NOMO-1 (cell line): Measurements from ENCODE around the gene FAHD1.
"Not testable (repeated sequence)": the region's sequence is repeated elsewhere in the genome, so short reads cannot be mapped to it uniquely, and the experiment has no call there.

ENCODE experiments used
- DNase-seq, 2 experiments: peaks; one replicate each; lab custom pipeline; 2025; ENCODE audit not compliant: unreplicated experiment in 2 of 2; lab: John Stamatoyannopoulos, UW

FAHD1 gene

DNA sequence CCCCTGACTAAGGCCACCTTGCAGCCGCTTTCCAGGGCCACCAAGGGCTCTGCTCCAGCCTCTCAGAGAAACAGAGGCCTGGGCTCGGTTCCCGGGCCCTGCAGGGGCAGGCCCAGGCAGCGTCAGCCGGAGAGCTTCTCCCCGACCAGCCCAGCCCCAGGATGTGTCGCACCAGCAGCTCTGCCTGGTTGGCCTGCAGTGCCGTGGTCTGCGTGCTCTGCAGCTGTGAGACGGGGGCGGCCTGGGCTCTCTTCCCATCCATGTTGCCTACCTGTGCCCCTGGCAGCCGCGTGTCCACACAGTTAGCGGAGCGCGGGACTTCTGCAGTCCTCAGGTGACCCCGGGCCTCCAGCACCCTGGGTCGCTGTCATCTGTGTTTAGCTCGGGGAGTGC, 38.3 kb upstream of the FAHD1 start:
- DNase-seq: no peak

DNA sequence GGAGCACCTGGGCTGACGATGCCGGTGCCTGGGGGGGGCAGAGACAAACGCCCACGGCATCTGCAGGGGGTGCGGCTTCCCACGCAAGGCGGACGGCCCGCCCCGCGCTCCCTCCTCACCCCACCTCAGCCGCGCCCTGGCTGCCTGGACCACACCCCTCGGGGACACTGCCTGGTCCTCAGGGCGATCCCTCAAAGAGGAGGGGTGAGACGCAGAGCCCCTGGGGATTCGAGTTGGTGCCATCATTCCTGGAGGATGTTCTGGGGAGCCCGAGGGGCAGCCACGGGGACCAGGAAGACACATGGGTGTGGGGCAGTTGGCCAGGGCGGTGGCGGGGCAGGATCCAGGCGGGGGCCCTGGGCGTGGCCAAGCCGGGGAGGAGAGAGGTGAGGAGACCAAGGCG, 37.4 kb upstream of the FAHD1 start:
- no peak for DNase-seq

DNA sequence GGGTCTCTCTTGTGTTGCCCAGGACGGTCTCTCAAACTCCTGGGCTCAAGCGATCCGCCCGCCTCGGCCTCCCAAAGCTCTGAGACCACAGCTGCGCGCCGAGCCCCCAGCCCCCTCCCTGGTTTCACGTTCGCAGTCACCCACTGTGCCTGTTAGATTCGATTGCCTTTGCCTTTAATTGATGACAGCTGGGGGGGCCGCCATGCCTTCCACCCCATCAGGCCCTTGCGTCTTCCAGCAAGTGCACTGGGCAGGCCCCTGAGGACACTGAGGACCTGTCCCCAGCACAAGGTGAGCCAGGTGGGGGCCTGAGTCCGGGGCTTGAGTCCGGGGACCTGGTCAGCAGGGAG, 36.8 kb upstream of the FAHD1 start:
- no peak for DNase-seq

GRCh38 chr16:1790611-1791255, 36.3 kb upstream of the FAHD1 start:
- DNase-seq: no peak

GRCh38 chr16:1791256-1791942, 35.6 kb upstream of the FAHD1 start:
- no peak for DNase-seq

GRCh38 chr16:1791943-1792812, 34.8 kb upstream of the FAHD1 start:
- DNase-seq: no peak

DNA sequence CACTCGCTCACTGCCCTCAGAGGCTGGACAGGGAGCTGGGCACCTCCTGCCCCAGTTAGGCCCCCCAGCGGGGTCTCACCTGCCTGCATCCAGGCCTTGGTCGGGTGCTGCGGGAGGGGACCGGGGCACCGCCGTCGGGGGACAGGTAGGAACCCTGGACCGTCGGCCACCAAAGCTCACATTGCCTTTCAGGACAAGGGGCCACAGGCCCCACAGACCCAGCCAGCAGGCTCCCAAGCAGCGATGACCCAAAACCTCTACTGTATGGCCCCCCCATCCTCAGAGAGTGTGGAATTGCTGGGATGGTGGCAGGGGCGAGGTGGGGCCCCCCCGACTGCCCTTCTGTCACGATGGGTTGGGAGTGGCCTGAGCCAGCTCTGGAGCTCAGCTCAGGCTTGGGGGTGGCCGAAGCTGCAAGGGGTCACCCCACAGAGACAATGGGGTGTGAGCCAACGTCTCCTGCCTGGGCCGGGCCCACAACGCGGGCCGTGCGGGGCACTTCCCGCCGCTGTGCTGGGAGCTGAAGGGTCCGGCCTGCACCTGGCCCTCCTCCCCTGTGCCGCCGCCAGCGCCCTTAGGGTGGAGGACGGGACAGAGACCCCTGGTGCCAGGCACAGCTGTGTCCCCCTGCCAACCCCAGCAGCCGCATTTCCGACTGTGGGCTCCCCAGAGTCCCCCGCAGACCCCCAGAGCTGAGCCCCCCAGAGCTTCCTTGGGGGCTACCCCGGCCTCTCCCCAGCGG, 34.0 kb upstream of the FAHD1 start:
- DNase-seq: no peak

- DNase-seq: no peak
These were observed 33.3 kb upstream of the FAHD1 start, which contains the start of gene IGFALS for GRCh38 chr16:1793578-1794220. IGFALS (minus strand) TSS chr16:1793705; CDS start chr16:1793652, 53 bp downstream.

GRCh38 chr16:1794221-1794871, 32.7 kb upstream of the FAHD1 start:
- no peak for DNase-seq

DNA sequence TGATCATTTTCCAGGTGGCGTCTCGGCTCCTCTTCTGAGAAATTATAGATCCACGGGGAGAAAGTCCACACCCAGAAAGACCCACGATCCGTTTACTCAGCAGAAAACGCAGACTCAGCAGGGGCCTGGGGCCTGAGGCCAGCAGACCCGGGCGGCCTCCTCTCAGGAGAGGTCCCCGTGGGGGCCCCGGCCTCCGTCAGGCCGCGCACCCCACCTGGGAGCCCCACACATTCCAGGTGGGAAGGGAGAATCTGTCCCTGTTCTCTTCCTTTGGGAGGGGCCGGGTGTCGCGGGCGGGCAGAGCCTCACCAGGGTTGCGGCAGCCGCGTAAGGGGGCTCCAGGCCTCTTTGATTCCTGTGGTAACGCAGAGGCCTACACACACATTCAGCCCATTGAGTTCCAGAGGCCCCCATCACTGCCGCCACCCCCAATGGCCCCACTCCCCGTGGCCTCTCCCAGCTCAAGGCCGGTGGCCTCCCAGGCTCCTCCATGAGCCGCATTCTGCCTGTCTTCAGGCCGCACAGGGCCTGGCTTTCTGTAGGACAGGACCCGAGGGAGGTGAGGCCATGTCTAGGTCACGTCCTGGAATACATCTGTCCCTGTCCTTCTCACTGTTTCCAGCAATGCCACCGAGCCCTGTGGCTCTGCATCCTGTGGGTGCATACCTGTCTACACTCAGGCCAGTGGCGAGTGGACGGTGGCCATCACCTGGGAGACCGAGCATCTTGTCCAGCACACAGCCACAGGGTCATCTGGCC, 31.9 kb upstream of the FAHD1 start:
- no peak for DNase-seq

- not testable (repeated sequence) for DNase-seq
These were observed 27.7 kb upstream of the FAHD1 start for GRCh38 chr16:1799263-1799662.

DNA sequence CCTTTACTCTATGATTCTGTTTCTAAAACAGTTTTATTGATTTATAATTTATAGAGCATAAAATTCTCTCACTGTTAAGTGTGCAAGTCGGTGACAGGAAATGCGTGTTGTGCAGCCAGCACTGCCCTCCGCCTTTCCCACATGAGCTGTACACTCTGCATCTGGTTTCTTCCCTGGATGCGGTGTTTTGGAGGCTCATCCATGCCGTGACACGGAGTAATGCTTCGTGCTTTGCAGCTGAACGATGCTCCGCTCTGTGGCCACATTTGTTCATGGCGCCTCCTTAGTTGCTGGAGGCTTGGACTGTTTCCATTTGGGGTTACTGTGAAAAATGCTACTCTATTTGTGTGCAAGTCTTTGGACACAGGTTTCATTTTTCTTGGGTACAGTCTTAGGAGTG, 26.3 kb upstream of the FAHD1 start:
- no peak for DNase-seq

- no peak for DNase-seq
These were observed 19.4 kb upstream of the FAHD1 start for GRCh38 chr16:1807626-1808025.

- no peak for DNase-seq
These were observed 18.3 kb upstream of the FAHD1 start for GRCh38 chr16:1808691-1809090.

DNA sequence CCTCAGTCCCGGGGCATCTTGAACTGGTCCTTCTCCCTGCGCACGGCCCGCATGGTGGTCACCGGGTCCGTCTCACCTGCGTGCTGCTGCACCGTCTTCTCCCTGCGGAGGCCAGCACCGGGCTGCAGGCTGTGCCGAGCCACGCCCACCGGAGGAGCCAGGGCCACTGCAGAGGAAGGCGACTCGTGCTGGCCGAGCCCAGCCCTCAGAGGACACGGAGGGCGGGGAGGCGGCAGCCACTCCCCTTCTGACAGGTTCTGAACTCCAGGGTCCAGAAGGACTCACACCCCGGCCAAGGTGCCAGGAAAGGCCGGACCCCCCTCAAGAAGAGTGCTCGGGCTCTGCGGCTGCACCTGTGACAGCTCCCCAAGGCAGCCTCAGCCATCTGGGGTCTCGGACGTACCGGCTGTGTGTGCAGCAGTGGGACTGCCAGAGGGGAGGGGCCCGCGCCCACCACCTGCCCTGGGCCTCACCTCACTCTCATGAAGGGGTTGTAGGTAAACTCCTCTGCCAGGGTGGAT, 17.7 kb upstream of the FAHD1 start:
- no peak for DNase-seq

DNA sequence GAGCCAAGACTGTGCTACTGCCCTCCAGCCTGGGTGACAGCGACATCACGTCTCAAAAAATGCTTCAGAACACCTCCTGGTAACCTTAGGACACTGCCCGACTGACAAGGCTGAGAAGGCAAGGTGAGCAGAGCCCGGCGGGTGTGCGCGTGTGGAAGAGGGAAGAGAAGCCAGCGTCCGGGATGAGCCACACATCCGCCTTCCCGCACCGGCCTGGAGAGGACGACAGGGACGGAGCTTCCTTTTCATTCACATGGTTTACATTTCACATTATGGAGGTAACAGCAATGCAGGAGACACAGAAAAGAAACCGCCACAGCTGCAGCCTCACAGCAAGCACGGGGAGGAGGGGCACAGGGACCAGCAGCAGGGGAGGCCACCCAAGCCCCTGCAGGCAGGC, 16.9 kb upstream of the FAHD1 start:
- no peak for DNase-seq

DNA sequence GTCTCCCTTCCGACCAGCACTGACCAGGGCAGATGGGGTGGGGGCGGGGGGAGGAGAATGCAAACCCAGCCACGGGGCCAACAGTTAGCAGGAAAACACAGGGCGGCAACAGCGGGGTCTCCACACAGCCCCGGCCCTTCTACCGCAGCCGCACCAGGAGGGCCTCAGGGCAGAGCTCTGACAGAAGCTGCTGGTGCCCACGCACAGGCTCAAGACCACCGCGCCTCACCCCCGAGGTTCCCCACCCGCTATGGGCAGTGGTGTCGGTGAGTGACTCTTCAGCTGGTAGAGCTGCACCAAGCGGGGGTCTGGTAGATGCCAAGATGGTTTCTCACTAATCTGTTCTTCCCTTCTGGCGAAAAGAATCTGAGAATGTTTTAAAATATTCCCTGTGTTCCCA, 16.5 kb upstream of the FAHD1 start:
- no peak for DNase-seq

- no peak for DNase-seq
These were observed 14.3 kb upstream of the FAHD1 start for GRCh38 chr16:1812732-1813163.

- no peak for DNase-seq
These were observed 11.5 kb upstream of the FAHD1 start for GRCh38 chr16:1815461-1815860.
